Nephron (organoid): ENCODE results near the gene TBXAS1.

Experiments used
- H3K27ac Mint-ChIP-seq, 3 experiments: 2 replicates each; pipeline ENCODE4 v1.8.0; 2020; ENCODE audit warnings: mixed read lengths in 3 of 3, mild to moderate bottlenecking in 2 of 3, moderate library complexity in 1 of 3
- H3K27me3 Mint-ChIP-seq: 2 replicates; pipeline ENCODE4 v1.8.0; 2021; ENCODE audit warnings: low read depth, mild to moderate bottlenecking, moderate library complexity, mixed read lengths
- H3K36me3 Mint-ChIP-seq: 2 replicates; pipeline ENCODE4 v1.8.0; 2020; ENCODE audit warnings: low read depth, mixed read lengths
- H3K4me1 Mint-ChIP-seq: 2 replicates; pipeline ENCODE4 v1.8.0; 2020; ENCODE audit warnings: mixed read lengths
- H3K4me3 Mint-ChIP-seq, 3 experiments: 2 replicates each; pipeline ENCODE4 v1.8.0; 2020; ENCODE audit warnings: mild to moderate bottlenecking in 3 of 3, mixed read lengths in 3 of 3, moderate library complexity in 2 of 3
- H3K9me3 Mint-ChIP-seq: 2 replicates; pipeline ENCODE4 v1.8.0; 2020; ENCODE audit warnings: mixed read lengths
- TF ChIP-seq, protein P1 (sequence below), 3 experiments: fragments of 200-600 bp; sonication (generic); IDR thresholded peaks; one replicate each; pipeline ENCODE4 v1.5.0; 2021; ENCODE audit warnings: antibody characterized with exemption in 3 of 3; ENCODE audit not compliant: unreplicated experiment in 3 of 3

TBXAS1 gene

DNA sequence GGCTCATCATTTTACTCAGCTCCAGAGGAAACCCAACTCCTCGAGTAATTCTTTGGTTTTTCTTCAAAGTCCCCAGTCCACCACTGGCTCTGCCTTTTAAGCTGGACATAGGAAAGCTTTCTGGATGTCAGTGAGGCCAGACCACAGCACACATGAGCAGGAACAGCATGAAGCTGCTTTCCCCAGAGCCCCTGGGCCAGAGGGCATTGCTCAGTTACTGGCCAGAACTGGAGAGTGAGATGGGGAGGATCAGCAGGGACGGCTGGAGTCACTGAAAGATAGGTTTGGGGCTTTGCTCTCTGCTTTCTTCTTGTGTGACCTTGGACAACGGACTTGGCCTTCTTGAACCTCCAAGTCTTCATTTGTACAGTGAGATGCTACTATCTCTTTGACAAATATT is 190.5 kb downstream of the TBXAS1 start:
- H3K27me3 Mint-ChIP-seq, result peaks cover 20% of the 10 kb centered on the region

GRCh38 chr7:140021603-140022002 is 192.5 kb downstream of the TBXAS1 start:
- H3K27me3 Mint-ChIP-seq, result peaks cover 20% of the 10 kb centered on the region
- no peaks in the 10 kb centered on the region for H3K9me3 Mint-ChIP-seq
- H3K36me3 Mint-ChIP-seq, result no peaks in the 10 kb centered on the region
- H3K27ac Mint-ChIP-seq, result no peak overlapping the region
- TF ChIP-seq, protein P1, sequence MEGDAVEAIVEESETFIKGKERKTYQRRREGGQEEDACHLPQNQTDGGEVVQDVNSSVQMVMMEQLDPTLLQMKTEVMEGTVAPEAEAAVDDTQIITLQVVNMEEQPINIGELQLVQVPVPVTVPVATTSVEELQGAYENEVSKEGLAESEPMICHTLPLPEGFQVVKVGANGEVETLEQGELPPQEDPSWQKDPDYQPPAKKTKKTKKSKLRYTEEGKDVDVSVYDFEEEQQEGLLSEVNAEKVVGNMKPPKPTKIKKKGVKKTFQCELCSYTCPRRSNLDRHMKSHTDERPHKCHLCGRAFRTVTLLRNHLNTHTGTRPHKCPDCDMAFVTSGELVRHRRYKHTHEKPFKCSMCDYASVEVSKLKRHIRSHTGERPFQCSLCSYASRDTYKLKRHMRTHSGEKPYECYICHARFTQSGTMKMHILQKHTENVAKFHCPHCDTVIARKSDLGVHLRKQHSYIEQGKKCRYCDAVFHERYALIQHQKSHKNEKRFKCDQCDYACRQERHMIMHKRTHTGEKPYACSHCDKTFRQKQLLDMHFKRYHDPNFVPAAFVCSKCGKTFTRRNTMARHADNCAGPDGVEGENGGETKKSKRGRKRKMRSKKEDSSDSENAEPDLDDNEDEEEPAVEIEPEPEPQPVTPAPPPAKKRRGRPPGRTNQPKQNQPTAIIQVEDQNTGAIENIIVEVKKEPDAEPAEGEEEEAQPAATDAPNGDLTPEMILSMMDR (IDR thresholded peaks at IDR 0.05; ENCODE audit: unreplicated experiment in 3 of 3), result no peak
- no peak overlapping the region for H3K4me3 Mint-ChIP-seq
- H3K4me1 Mint-ChIP-seq, result no peaks in the 10 kb centered on the region

More for the DNA sequence above, 190.5 kb downstream of the TBXAS1 start:
- Mint-ChIP-seq H3K9me3 (no peaks in the 10 kb centered on the region), H3K4me1 (no peaks in the 10 kb centered on the region), H3K4me3 (no peak overlapping the region), H3K27ac (no peak overlapping the region), H3K36me3 (no peaks in the 10 kb centered on the region)
- TF ChIP-seq, protein P1 (IDR thresholded peaks at IDR 0.05; ENCODE audit: unreplicated experiment in 3 of 3), result no peak

GRCh38 chr7:140022582-140023211 is 193.6 kb downstream of the TBXAS1 start:
- H3K27me3 Mint-ChIP-seq, result peaks cover 20% of the 10 kb centered on the region
- H3K9me3 Mint-ChIP-seq, result no peaks in the 10 kb centered on the region
- TF ChIP-seq, protein P1 (IDR thresholded peaks at IDR 0.05; ENCODE audit: unreplicated experiment in 3 of 3), result no peak
- H3K36me3 Mint-ChIP-seq, result no peaks in the 10 kb centered on the region
- no peak overlapping the region for H3K27ac Mint-ChIP-seq
- no peaks in the 10 kb centered on the region for H3K4me1 Mint-ChIP-seq
- no peak overlapping the region for H3K4me3 Mint-ChIP-seq

DNA sequence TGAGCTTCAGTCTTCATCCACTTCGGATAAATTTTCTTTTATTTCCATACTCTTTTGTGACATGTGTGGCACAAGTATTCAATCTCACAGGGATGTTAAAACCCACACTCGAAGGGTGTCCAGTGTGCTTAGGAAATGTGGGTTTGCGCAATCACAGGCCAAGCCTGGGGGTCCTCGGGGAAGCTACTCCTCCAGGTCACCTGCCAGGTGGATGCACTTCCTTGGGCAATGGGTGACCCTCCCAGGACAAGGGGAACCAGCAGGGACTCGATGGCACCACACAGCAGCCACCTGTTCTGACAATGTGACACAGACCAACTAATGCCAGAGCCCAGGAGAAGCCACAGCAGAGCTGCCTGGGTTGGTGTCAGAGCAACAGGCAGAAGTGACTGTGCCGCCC is 194.7 kb downstream of the TBXAS1 start:
- no peaks in the 10 kb centered on the region for H3K9me3 Mint-ChIP-seq
- H3K27ac Mint-ChIP-seq, result no peak overlapping the region
- H3K4me1 Mint-ChIP-seq, result no peaks in the 10 kb centered on the region
- H3K27me3 Mint-ChIP-seq, result peaks cover 28% of the 10 kb centered on the region
- H3K36me3 Mint-ChIP-seq, result no peaks in the 10 kb centered on the region
- TF ChIP-seq, protein P1 (IDR thresholded peaks at IDR 0.05; ENCODE audit: unreplicated experiment in 3 of 3), result no peak
- H3K4me3 Mint-ChIP-seq, result no peak overlapping the region

DNA sequence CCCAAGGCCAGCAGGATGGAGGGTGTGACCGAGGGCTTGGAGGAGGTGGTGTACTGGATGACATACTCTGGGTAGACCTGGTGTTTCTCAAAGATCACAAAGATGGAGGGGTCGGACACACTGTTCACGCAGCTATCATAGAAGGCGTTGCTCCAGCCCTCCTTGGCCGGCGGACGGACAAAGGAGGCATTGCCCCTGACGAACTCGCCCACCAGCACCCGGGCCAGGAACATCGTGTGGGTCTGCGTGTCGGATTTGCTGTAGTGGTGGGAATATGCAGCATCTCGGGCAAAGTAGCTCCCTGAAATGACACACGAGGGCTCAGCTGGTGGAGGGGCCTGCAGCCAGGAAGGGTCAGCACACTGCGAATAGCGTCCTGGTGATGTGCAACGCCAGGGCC is 195.5 kb downstream of the TBXAS1 start:
- no peak overlapping the region for H3K4me3 Mint-ChIP-seq
- H3K27me3 Mint-ChIP-seq, result peaks cover 20% of the 10 kb centered on the region
- TF ChIP-seq, protein P1 (IDR thresholded peaks at IDR 0.05; ENCODE audit: unreplicated experiment in 3 of 3), result no peak
- H3K27ac Mint-ChIP-seq, result no peak overlapping the region
- H3K36me3 Mint-ChIP-seq, result no peaks in the 10 kb centered on the region
- H3K9me3 Mint-ChIP-seq, result no peaks in the 10 kb centered on the region
- H3K4me1 Mint-ChIP-seq, result no peaks in the 10 kb centered on the region

- TF ChIP-seq, protein P1 (IDR thresholded peaks at IDR 0.05; ENCODE audit: unreplicated experiment in 3 of 3), result no peak
- Mint-ChIP-seq H3K9me3 (no peaks in the 10 kb centered on the region), H3K4me3 (no peak overlapping the region), H3K4me1 (no peaks in the 10 kb centered on the region), H3K27me3 (peaks cover 14% of the 10 kb centered on the region), H3K27ac (no peak overlapping the region), H3K36me3 (no peaks in the 10 kb centered on the region)
Observed at GRCh38 chr7:140025241-140025640, 196.2 kb downstream of the TBXAS1 start.
